Right hindlimb (tissue), 1 donor: ENCODE measurements around the gene CEP170B.

Experiments used
- DNase-seq: peaks from one replicate; pipeline ENCODE4 v3.0.0-alpha.2; 2018

CEP170B gene

DNA sequence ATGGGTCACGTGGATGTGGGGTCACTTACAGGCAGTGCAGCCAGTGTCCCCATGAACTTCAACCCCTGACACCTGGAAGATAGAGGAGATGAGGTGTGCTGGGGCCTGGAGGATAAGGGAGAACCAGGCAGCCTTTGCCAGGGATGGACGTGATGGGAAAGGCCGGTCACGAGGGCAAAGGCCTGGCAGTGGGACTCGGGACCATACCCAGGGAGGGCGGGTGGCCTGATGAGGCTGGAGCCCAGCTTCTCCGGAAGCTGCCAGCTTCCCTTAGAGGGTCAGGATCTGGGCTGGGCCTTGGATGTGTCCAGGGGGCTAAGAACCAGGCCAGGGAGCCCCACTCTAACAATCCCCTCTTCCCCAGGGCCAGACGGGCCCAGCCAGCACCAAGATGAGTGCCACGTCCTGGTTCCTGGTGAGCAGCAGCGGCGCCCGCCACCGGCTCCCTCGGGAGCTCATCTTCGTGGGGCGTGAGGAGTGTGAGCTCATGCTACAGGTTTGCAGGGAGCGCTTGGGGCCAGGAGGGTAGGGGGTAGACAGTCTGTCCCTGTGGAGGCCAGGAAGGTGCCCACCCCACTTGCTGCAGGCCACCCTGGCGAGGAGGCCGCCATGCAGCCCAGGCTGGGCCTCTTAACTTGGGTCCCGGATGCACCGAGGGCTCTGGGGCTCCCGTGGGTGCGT lies 3.1 kb downstream of the CEP170B start:
- no peak for DNase-seq

DNA sequence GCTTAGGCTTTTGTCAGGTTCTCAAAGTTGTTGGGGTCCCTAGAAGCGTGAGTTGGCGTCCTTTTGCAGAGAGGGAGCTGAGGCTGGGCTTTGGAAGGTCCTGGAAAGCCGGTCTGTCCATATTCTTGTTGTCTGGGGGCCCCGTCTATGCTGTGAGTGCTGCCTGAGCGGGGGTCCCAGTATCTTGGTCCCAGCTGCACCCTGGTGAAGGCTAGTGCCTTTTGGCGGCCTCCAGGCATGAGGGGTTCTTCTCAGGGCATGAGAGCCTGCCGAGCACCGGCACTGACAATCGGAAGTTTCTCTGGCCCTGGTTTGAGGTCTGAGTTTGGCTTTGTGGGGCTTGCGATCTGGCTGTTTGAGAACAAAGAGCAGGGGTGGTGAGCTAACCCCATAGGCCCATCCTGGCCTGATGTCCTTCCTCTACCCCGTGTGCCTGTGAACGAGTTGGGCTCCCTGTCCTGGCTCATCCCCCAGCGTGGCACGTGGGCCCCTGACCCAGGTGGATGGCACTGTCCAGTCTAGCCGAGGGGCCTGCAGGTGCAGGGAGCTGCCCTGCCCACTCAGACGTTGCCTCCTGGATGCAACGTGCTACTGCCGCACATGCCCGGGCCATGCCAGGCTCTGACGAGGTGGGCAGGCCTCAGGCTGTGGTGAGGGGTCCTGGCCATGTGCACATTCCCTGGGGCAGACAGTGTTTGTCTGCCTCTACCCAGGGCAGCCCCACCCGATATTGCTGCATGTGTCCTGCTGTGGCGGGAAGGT lies 3.9 kb downstream of the CEP170B start:
- DNase-seq: no peak

GRCh38 chr14:104869669-104870367 lies 4.8 kb downstream of the CEP170B start:
- no peak for DNase-seq

DNA sequence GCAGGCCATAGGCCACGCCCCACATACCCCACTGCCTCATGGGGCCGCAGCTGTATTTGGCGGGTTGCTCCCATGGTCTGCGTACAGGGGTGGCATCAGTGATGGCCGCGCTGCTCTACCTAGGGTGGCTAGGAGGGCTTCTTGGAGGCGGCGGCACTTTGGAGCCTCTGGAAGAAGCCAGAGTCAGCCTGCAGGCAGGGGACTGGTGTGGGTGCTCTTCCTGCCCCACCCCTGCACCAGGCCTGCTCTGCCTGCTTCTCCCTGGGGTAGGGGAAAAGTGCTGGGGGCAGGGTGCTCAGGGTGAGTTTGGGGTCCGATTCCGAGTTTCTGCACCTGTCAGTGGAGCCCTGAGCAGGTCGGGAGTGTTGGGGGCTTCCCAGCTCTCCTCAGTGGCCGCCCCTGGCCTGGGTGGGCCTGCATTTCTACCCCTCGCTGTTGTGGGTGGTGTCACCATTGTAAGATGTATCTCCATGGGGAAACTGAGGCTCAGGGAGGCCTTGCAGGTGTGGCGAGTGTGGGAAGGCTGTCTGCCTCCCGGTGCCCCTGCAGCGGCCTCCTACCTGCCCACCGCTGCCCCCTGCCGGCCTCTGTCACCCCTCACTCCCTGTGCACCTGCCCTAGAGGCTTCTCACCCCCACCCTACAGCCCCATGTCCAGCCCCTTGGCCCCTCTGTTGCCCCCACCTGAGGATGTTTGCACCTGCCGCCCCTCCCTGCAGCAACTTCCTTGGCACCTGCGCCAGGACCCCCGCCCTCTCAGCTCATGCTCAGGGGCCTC lies 5.5 kb downstream of the CEP170B start:
- peak; percentile 21 for DNase-seq

DNA sequence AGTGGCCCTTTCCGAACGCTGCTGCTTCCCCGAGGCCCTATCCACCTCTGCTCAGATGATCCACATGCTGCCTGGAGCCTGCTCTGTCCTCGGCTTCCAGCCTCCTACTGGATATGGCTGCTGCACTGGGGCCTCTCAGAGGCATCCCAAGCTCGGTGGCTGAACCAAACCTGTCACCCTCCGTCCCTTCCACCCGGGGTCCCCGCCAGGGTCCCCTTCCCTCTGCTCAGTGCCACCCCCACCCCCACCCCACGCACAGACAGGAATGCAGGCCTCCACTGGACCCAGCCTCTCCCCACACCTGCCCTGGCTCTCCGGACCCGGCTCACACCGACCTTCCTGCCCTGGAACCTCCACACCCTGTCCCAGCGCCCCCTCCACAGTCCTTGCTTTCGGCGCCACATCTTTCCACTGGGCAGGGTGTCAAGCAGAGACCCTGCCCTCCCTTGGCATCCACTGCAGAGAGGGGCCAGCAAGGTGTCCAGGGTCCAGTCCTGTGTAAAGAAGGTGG lies 6.1 kb downstream of the CEP170B start:
- no peak for DNase-seq

DNA sequence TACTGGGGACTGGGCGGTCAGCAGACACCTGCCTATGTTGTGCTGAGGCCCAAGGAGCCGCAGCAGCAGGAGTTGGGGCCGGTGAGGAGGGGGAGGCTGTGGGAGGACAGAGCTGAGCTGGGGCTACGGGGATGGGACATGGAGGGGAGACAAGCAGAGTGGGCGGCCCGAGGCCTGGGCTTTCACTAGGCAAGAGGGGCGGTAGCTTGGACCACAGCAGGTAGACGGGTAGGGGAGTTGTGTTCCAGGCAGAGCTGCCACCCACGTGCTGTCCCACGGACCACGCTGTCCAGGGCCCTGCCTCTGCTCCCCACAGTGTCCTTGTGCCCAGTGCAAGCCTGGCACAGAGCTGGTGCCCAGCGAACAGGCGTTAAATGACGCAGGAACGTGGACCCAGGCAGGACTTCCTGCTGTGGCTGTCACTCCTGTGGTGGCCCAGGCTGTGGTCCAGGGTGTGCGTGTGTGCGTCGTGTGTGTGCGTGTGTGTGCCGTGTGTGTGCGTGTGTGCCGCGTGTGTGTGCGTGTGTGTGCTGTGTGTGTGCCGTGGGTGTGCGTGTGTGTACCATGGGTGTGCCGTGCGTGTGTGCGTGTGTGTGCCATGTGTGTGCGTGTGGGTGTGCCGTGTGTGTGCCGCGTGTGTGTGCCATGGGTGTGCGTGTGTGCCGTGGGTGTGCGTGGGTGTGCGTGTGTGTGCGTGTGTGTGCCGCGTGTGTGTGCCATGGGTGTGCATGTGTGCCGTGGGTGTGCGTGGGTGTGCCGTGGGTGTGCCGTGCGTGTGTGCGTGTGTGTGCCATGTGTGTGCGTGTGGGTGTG lies 6.8 kb downstream of the CEP170B start:
- peak; percentile 15 for DNase-seq

- DNase-seq: peak; percentile 85
Measured at GRCh38 chr14:104872469-104873341, 7.6 kb downstream of the CEP170B start.

DNA sequence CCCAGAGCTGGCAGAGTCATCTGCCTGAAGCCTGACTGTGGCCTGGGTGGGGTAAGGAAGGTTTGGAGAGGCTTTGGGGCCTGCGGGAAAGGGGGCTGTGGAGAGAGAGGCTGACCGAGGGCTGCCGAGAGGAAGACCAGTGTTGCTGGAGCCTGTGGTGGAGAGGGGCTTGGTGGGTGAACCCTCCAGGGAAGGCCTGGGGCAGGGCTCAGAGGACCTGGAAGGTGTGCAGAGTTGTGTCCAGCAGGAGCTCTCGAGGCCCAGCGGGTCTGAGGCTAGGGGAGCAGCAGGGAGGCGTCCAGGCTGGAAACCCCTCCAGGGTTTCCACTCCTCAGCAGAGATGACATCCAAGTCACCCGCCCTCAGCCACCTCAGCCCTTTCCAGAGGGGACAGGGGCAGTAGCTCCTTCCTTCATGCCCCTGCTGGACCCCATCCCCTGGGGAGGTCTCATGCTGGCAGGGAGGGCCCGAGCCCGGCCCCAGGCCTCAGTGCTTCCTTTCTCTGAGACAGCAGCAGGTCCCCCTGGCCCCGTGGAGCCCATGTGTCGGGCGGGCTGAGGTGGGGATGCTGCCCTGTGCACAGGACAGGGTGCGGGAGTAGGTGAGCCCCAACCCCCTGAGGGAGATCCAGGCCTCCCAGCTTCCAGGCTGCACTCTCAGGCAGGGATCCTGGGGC lies 8.4 kb downstream of the CEP170B start:
- DNase-seq: peak; percentile 24

- peak; percentile 18 for DNase-seq
Measured at GRCh38 chr14:104874110-104874531, 9.1 kb downstream of the CEP170B start.

DNA sequence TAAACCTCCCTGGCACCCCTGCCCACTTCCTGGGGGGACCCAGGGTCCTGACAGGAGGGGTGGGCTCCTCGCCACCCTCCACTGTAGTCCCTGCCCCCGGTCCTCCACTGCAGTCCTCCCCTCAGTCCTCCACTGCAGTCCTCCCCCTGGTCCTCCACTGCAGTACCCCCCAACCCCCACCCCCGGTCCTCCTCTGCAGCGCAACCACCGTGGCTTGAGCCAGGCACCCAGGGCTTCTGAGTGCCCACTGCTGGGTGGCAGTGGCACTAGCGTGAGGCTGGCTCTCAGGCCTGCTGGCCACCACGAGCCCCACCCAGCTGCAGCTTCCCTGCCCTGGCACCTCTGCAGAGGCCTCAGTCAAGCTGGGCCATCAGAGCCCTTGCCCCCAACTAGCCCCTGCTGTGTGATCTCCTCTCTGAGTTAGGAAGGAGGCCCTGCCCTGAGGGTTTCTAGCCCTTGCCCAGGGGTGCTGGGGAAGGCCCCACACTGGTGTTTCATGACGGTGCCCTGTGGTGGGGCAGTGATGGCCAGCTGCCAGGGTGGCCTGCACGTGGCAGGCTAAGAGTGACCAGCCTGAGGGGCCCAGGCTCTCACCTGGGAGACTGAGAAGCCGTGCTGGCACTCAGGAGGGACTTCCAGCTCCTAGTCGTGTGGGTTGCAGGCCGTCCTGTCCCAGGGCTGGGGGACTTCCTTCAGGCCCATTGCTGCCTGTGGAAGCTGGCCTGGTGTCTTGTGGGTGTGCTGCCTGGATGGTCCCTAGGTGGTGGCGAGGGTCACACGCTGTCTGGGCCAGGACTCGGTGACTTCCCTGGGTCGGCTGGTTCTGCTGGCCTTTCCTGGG lies 9.7 kb downstream of the CEP170B start:
- peak; percentile 17 for DNase-seq

GRCh38 chr14:104875412-104875751 lies 10.3 kb downstream of the CEP170B start:
- no peak for DNase-seq

- DNase-seq: peak; percentile 33
Measured at GRCh38 chr14:104875811-104876210, 10.7 kb downstream of the CEP170B start.

DNA sequence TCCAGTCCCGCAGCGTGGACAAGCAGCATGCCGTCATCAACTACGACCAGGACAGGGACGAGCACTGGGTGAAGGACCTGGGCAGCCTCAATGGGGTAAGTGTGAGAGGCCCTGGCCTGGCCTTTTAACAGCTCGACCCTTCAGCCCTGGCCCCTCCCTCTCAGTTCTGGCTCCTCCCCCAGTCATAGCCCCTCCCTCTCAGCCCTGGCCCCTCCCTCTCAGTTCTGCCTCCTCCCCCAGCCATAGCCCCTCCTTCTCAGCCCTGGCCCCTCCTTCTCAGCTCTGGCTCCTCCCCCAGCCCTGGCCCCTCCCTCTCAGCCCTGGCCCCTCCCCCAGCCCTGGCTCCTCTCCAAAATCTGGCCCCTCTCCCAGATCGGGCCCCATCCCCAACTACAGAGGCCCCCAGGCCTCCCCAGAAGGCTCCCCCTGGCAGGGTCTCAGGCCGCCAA lies 11.2 kb downstream of the CEP170B start:
- DNase-seq: peak; percentile 34

GRCh38 chr14:104877066-104877805 lies 12.2 kb downstream of the CEP170B start:
- peak; percentile 17 for DNase-seq

GRCh38 chr14:104877806-104878550 lies 12.9 kb downstream of the CEP170B start:
- peak; percentile 21 for DNase-seq

GRCh38 chr14:104878582-104878981 lies 13.5 kb downstream of the CEP170B start:
- peak; percentile 18 for DNase-seq

DNA sequence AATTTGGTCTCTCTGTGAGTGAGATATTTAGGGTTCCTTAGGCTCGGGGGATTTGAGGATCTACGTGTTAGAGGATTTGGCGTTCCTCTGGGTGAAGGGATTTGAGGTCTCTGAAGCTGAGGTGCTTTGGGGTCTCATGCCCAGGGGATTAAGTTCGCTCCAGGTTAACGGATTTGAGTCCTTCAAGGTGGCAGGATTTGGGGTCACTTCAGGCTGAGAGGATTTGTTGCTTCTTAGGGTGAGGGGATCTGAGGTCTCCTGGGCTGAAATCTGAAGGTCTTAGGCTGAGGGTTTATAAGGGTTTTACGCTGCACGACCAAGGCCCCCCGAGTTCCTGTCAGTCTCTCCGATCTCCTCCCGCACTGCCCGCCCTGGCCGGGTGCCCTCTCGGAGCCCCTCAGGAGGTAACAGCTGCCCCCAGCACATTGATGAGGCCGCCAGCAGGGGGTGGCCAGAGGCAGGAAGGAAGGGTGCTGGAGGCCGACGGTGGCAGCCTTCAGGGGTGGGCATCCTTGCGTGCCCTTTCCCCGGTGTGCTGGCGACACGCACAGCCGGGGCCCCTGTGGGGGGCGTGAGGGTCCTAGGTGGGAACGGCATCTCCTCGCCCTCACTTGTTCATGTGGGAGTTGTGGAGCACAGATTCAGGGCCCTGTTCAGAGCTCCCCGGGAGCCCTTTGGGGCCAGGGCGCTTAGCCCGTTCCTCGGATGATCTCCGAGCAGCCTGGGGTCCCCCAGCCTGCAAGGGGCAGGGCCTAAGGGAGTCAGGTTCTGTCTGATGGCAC lies 14.3 kb downstream of the CEP170B start:
- peak; percentile 20 for DNase-seq
